ENCODE measurements around the gene TTC34.

DNA sequence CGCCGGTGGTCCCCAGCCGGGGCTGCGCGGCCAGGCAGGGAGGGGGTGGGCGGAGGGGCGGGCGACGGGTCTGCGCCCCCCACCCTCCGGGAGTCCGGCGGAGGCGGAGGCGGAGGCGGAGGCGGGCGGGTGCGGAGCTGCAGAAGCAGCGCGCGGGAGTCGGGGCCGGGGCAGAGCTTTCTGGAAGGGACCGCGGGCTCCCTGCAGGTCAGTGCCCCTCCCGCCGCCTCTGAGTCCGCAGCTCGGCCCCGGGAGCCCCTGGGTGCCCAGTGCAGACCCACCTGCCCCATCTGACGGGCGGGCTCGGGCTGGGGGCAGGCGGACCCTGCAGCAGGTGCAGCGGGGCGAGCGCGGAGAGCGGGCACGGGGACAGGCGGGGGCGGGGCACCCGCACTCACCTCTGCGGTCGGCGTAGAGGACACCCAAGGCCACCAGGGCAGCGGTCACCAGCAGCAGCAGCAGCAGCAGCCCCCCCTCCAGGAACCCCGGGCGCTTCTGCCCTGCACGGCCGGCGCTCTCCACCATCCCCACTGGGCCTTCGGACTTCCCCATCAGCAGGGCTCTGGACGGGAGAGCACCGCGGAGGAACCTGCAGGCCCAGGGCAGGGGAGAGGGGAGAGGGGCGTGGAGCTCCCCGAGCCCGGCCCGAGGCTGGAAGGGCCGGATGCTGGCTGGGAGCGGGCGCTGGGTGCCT, 172.4 kb downstream of the TTC34 start:
- TF ChIP-seq CBX5 (IDR thresholded peaks at IDR 0.05; ENCODE audit: borderline replicate concordance, low read depth) (no peak), HDGF (IDR thresholded peaks at IDR 0.05) (no peak), EP300 (IDR thresholded peaks at IDR 0.05; ENCODE audit: low read length) (no peak), E2F6 (IDR thresholded peaks at IDR 0.05; ENCODE audit: borderline replicate concordance in 1 of 2, extremely low read depth in 1 of 2, insufficient read depth in 1 of 2, insufficient read length in 1 of 2, low read depth in 1 of 2, low read length in 1 of 2, poor library complexity in 1 of 2, severe bottlenecking in 1 of 2) (no peak), POLR2AphosphoS5 (IDR thresholded peaks at IDR 0.05; ENCODE audit: control insufficient read depth, insufficient read depth, low read depth, low read length) (no peak), RBBP5 (IDR thresholded peaks at IDR 0.05; ENCODE audit: borderline replicate concordance, insufficient read depth, low read length, poor library complexity, severe bottlenecking) (no peak), CTCF (IDR thresholded peaks at IDR 0.05 in 2 of 3, conservative IDR thresholded peaks at IDR 0.05 in 1 of 3; ENCODE audit: insufficient read depth in 2 of 3, low read depth in 1 of 3, low read length in 3 of 3) (no peak), MYC (IDR thresholded peaks at IDR 0.05; ENCODE audit: low read depth, low read length) (no peak), MYC (CRISPR knock-in tag; IDR thresholded peaks at IDR 0.05; ENCODE audit: borderline replicate concordance, low read depth) (no peak), FOSL1 (tag; conservative IDR thresholded peaks at IDR 0.05) (no peak), POLR2A (conservative IDR thresholded peaks at IDR 0.05) (no peak), HOMEZ (CRISPR knock-in tag; IDR thresholded peaks at IDR 0.05) (no peak), CAMTA2 (CRISPR knock-in tag; conservative IDR thresholded peaks at IDR 0.05) (no peak)
- TF ChIP-seq, protein P1, sequence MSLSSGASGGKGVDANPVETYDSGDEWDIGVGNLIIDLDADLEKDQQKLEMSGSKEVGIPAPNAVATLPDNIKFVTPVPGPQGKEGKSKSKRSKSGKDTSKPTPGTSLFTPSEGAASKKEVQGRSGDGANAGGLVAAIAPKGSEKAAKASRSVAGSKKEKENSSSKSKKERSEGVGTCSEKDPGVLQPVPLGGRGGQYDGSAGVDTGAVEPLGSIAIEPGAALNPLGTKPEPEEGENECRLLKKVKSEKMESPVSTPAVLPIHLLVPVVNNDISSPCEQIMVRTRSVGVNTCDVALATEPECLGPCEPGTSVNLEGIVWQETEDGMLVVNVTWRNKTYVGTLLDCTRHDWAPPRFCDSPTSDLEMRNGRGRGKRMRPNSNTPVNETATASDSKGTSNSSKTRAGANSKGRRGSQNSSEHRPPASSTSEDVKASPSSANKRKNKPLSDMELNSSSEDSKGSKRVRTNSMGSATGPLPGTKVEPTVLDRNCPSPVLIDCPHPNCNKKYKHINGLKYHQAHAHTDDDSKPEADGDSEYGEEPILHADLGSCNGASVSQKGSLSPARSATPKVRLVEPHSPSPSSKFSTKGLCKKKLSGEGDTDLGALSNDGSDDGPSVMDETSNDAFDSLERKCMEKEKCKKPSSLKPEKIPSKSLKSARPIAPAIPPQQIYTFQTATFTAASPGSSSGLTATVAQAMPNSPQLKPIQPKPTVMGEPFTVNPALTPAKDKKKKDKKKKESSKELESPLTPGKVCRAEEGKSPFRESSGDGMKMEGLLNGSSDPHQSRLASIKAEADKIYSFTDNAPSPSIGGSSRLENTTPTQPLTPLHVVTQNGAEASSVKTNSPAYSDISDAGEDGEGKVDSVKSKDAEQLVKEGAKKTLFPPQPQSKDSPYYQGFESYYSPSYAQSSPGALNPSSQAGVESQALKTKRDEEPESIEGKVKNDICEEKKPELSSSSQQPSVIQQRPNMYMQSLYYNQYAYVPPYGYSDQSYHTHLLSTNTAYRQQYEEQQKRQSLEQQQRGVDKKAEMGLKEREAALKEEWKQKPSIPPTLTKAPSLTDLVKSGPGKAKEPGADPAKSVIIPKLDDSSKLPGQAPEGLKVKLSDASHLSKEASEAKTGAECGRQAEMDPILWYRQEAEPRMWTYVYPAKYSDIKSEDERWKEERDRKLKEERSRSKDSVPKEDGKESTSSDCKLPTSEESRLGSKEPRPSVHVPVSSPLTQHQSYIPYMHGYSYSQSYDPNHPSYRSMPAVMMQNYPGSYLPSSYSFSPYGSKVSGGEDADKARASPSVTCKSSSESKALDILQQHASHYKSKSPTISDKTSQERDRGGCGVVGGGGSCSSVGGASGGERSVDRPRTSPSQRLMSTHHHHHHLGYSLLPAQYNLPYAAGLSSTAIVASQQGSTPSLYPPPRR (CRISPR knock-in tag; IDR thresholded peaks at IDR 0.05; ENCODE audit: borderline replicate concordance), result no peak
- TF ChIP-seq, protein P2, sequence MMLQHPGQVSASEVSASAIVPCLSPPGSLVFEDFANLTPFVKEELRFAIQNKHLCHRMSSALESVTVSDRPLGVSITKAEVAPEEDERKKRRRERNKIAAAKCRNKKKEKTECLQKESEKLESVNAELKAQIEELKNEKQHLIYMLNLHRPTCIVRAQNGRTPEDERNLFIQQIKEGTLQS (IDR thresholded peaks at IDR 0.05), result no peak
- TF ChIP-seq, protein P2 (CRISPR knock-in tag; conservative IDR thresholded peaks at IDR 0.05), result no peak
